Fibroblast of lung (primary cell): ENCODE data around the gene SRP9. TPM values are rescaled to one million over a fixed set of nuclear protein-coding genes. Genes with fewer than 3 reads are reported as not detected.

Source experiments
- DNase-seq, 2 donors: peaks; one replicate each; pipeline versions ENCODE4 v3.0.0 to v3.0.0-alpha.2; 2010; ENCODE audit warnings: low read depth in 2 of 2
- H2AFZ ChIP-seq: 2 replicates; pipeline ENCODE4 v1.5.1; 2012; ENCODE audit warnings: low read length, control low read depth, inconsistent platforms
- H3K27ac ChIP-seq: 2 replicates; pipeline ENCODE4 v1.5.1; 2011; ENCODE audit warnings: low read length, control low read depth; ENCODE audit not compliant: insufficient read depth
- H3K27me3 ChIP-seq: 2 replicates; pipeline ENCODE4 v1.5.1; 2011; ENCODE audit warnings: mild to moderate bottlenecking, low read length; ENCODE audit not compliant: control insufficient read depth, insufficient read depth
- H3K36me3 ChIP-seq: 2 replicates; pipeline ENCODE4 v1.5.1; 2011; ENCODE audit warnings: low read length; ENCODE audit not compliant: control insufficient read depth, insufficient read depth
- H3K4me1 ChIP-seq: 2 replicates; pipeline ENCODE4 v1.5.1; 2011; ENCODE audit warnings: low read length; ENCODE audit not compliant: control insufficient read depth, insufficient read depth; ENCODE audit errors: extremely low read depth
- H3K4me2 ChIP-seq: 2 replicates; pipeline ENCODE4 v1.5.1; 2011; ENCODE audit warnings: low read length, control low read depth; ENCODE audit not compliant: insufficient read depth; ENCODE audit errors: extremely low read depth
- H3K4me3 ChIP-seq, 4 experiments: fragments of 200-600 bp in 1 of 4; sonication (generic) in 1 of 4; replicated peaks in 1 of 4; 2 replicates each; pipeline ENCODE4 v1.5.1; 2011 to 2016; ENCODE audit warnings: low read length in 4 of 4, low read depth in 3 of 4, mild to moderate bottlenecking in 3 of 4, control low read depth in 2 of 4, inconsistent platforms in 1 of 4, mixed read lengths in 1 of 4; ENCODE audit not compliant: insufficient read depth in 1 of 4; ENCODE audit errors: control extremely low read depth in 1 of 4
- H3K79me2 ChIP-seq: 2 replicates; pipeline ENCODE4 v1.5.1; 2012; ENCODE audit warnings: mild to moderate bottlenecking, low read length, inconsistent platforms; ENCODE audit not compliant: control insufficient read depth, insufficient read depth
- H3K9ac ChIP-seq: 2 replicates; pipeline ENCODE4 v1.5.1; 2011; ENCODE audit warnings: mild to moderate bottlenecking, low read length, control low read depth; ENCODE audit not compliant: insufficient read depth
- H3K9me3 ChIP-seq: 2 replicates; pipeline ENCODE4 v1.5.1; 2012; ENCODE audit warnings: low read depth, low read length; ENCODE audit not compliant: control insufficient read depth, insufficient read depth
- H4K20me1 ChIP-seq: 2 replicates; pipeline ENCODE4 v1.5.1; 2011; ENCODE audit warnings: low read length; ENCODE audit not compliant: control insufficient read depth, insufficient read depth; ENCODE audit errors: extremely low read depth
- CTCF ChIP-seq, 2 donors: IDR thresholded peaks in 1 of 2; conservative IDR thresholded peaks in 1 of 2; 1 replicate in 1 of 2; 2 replicates in 1 of 2; pipeline ENCODE4 v1.5.1; 2011 to 2012; ENCODE audit warnings: low read length in 2 of 2, control low read depth in 1 of 2, inconsistent platforms in 1 of 2, low read depth in 1 of 2, mild to moderate bottlenecking in 1 of 2
- EZH2 ChIP-seq: IDR thresholded peaks from 2 replicates; pipeline ENCODE4 v1.5.1; 2012; ENCODE audit warnings: low read length, control low read depth, mild to moderate bottlenecking; ENCODE audit errors: missing control alignments
- polyA plus RNA-seq, 2 donors: library from polyadenylated mRNA; depleted of rRNA in 1 of 2; stranded (reverse) in 1 of 2; unstranded in 1 of 2; fragments of >200 nt; gene quantifications; 2 replicates each; pipeline ENCODE4 v1.2.1, GENCODE V29; 2011 to 2012; ENCODE audit warnings: missing spikeins in 1 of 2
- total RNA-seq: library from RNA; depleted of rRNA; stranded (reverse); fragments of >200 nt; gene quantifications from 2 replicates; pipeline ENCODE4 v1.2.1, GENCODE V29; 2014

SRP9 gene
- total and polyA plus RNA-seq, 2 donors (not counting 1 experiment from before 2014, with no cell fraction given): 202 to 442 TPM

- no peak overlapping the region for H3K4me3 ChIP-seq
- peaks cover 28% of the 10 kb centered on the region for H3K4me1 ChIP-seq
- no peaks in the 10 kb centered on the region for H3K9me3 ChIP-seq
- no peaks in the 10 kb centered on the region for H3K79me2 ChIP-seq
- no peak for DNase-seq
- no peaks in the 10 kb centered on the region for H4K20me1 ChIP-seq
- no peak overlapping the region for H2AFZ ChIP-seq
- no peak for TF ChIP-seq CTCF (conservative IDR thresholded peaks at IDR 0.05 in 1 of 2, IDR thresholded peaks at IDR 0.05 in 1 of 2; ENCODE audit: low read depth in 1 of 2, low read length in 2 of 2)
- no peak for TF ChIP-seq EZH2
- no peak overlapping the region for H3K9ac ChIP-seq
- no peak overlapping the region for H3K4me2 ChIP-seq
- H3K36me3 ChIP-seq: no peaks in the 10 kb centered on the region
- H3K27me3 ChIP-seq: no peaks in the 10 kb centered on the region
- H3K27ac ChIP-seq: no peak overlapping the region
Measured at GRCh38 chr1:225768662-225769426, 8.8 kb upstream of the SRP9 start.

GRCh38 chr1:225769687-225770086 lies 7.9 kb upstream of the SRP9 start:
- peaks cover 23% of the 10 kb centered on the region for H3K4me1 ChIP-seq

More at GRCh38 chr1:225769687-225770086, 7.9 kb upstream of the SRP9 start:
- DNase-seq: no peak
- Histone ChIP-seq H3K36me3 (no peaks in the 10 kb centered on the region), H3K9ac (no peak overlapping the region), H3K4me3 (no peak overlapping the region), H3K4me2 (no peak overlapping the region), H3K27ac (no peak overlapping the region), H3K79me2 (no peaks in the 10 kb centered on the region), H3K27me3 (no peaks in the 10 kb centered on the region), H4K20me1 (no peaks in the 10 kb centered on the region), H2AFZ (no peak overlapping the region), H3K9me3 (no peaks in the 10 kb centered on the region)
- TF ChIP-seq EZH2 (no peak), CTCF (conservative IDR thresholded peaks at IDR 0.05 in 1 of 2, IDR thresholded peaks at IDR 0.05 in 1 of 2; ENCODE audit: low read depth in 1 of 2, low read length in 2 of 2) (no peak)
